GM19193 (cell line): ENCODE results near the gene SEMA3G.

Source experiments
- POLR2A ChIP-seq: IDR thresholded peaks from 4 replicates; pipeline ENCODE4 v1.6.1; 2011; ENCODE audit not compliant: insufficient read depth, insufficient read length; ENCODE audit errors: extremely low read depth

SEMA3G gene

DNA sequence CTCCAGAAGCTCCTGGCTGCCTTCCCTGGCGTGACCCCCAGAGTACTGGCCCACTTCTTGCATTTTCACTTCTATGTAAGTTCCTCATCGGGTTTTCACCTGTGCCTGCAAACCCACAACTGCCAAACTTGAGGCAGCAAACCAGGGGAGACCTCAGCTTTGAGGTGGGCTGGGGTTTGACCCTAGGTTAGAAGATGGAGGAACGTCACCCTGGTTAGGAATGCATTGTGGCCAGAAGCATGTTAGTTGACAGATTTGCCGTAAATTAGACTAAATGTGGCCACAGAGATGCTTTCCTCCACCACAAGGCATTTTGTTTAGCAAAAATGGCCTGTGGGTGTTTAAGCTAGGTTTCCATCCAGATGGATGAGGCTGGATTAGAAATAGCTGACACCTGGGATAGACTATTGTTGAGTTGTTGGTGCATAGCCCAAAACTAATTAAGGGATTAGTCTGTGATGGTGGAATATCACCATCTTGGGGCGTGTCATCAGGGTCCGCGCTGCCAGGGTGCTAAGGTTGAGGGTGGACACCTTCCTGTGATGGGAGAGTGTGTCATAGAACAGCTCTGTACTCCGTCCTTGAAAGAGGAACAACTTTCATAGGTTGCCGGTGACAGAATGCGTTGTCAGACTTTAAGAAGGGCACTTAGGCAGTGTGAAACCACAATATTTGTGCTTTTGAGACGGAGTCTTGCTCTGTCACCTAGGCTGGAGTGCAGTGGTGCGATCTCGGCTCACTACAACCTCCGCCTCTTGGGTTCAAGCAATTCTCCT, 14.1 kb upstream of the SEMA3G start:
- TF ChIP-seq POLR2A: no peak

DNA sequence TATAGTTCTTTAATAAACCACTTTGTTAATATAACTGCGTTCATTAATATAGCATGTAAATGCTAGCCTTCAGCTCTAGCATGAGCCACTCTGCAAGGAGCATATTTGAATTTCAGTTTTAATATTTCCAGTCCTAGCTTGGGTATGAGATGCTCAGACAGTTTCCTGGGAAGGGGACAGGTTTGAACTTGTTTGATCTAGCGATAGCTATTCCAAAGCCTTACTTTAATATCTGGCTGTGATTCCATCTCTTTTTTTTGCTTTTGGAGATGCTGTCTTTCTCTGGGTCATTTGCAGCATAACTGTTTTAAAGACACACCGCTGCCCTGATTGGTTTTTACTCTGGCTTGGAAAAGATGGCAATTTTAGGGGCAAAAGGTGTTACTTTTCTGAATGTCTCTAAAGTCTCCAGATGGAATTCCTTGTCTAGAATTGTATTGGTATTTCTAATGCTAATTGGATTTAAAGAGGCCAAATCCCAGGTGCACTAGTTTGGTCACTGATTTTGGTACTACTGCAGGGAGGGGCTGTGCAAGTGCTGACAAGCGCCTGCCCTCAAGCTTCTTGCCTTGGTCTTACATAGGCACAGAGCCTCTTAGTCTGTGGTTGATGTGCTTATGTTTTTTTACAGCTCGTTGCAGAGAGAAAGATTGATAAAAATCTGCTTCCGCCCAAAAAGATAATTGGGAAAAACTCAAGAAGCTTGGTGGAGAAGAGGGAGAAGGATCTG, 13.3 kb upstream of the SEMA3G start:
- no peak for TF ChIP-seq POLR2A

DNA sequence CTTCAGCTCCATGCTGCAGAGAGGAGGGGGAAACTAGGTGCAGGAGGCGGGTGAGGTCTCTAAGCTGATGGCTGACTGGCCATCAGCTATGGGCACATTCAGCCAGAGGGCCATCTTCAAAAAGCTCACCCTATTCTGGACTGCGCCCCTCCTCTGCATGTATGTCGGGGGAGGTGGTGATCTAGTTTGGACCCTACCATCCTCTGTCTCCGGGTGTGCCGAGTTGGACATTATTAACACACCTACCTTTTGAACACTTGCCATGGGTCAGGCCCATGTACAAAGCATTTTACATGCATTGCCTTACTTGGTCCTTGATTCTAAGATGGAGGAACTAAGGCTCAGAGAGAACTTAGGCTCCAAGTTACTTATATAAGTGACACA, 11.9 kb upstream of the SEMA3G start:
- TF ChIP-seq POLR2A: no peak

DNA sequence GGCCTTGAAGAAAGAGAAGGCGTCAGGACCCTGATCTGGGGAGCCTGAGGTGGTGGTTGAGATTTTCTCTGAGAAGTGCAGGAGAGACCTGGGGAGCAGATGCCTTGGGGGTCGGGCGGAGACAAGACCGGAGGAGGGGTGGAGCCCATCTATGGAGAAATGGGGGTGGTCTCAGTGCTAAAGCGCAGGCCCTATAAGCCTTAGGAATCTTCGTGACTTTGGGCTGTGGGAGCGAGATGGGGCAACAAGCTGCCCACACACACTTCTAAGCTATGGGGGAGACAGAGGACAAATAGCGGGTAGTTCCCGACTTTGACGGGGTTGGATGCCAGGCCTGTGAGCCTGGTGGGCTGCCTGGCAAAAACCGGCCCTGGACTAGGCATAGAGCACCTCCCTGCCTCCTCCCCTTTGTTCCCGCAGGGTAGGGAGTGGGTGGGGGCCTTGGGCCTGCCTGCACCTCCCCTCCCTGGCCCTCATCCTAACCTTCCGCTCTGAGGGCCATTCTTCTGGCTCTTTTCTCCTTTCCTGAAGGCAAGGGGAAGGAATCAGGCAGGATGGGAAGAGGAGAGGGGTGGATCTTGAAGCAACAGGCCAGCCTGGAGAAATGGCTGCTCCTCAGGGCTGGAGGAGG, 11.4 kb upstream of the SEMA3G start:
- no peak for TF ChIP-seq POLR2A

DNA sequence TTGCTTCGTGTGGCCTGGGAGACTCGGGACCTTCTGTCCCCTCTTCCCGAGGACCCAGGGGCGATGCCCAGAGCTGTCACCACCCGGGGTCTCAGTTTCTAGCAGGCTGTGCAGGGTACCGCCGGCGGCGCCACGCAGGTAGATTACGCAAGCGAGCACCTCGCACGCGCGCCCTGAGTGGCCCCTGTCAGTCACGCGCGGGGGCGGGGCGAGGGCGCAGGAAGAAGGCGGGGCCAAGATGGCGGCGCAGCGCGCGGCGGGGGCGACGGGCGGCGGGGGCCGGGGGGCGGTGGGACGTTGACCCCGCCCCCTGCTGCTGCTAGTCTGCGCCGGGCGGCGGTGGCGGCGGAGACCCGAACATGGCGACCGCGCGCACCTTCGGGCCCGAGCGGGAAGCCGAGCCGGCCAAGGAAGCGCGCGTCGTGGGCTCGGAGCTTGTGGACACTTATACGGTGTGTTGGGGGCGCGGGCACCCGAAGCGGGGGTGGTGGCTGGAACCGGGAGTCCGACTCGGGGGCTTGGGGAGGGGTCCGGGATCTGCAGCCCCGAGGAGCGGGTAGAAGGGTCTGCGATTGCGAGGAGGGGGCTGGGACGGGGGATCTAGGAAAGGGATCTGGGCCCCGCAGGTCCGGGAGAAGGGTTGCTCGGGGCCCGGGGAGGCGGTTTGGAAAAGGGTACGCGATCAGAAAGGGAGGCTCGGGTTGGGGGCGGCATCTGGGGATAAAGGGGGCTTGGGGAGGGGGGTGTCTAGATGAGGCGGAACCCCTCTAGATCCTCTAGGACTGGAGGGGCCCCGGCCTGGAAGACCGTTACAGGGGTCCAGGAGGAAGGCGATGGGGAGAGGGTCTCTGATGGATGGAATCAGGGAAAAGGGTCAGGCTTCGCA, 10.6 kb upstream of the SEMA3G start, which contains the start of gene NISCH:
Gene NISCH, plus strand, starts transcription at position 322 of the 886 bp plus-strand sequence. Its CDS starts 38 bp downstream, at position 360.
- peak; percentile 88 for TF ChIP-seq POLR2A

DNA sequence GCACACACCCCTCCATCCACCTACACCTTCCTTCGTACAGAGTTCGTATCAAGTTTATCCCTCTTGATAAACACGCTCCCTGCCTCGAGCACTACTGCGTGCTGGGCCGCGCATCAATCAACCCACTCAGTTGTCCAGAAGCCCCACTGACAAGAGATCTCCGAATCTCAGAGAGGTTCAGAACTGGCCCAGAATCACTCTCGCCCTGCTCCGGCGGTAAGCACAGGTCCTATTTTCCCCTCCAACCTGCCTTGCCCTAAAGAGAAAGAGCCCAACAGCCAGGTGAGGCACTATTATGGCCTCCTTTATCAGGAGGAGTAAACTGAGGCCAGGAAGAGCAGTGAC, 10.0 kb upstream of the SEMA3G start:
- TF ChIP-seq POLR2A: no peak

DNA sequence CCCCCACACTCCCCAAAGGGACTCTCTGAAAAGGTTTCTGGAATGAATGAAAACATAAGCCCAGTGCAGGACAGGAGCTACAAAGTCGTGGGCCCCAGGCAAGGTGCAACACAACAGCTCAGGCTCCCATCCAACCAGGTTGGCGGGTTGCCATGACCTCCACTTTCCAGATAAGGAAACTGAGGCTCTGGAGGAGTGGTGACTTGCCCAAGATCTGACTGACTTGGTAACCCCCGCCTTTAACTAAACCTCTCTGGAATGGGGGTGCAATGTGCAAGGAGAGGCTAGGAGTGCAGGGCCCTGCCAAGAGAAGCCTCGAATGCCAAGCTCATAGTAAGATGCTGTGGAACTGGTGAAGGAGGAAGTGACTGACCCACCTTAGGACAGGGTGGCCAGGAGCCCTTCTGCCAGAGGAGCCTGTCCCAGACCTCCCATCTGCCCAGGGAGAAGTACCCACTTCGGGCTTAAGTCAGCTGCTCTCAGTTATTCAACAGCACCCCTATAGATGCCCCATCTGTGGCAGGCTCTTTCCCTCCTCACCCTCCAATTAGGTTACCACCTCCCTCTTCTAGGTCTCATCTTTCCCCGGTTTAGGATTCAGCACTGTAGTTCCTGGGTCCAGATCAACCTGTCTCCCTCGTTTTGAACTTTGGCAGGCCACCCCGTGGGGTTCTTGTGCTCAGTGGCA, 9.5 kb upstream of the SEMA3G start:
- TF ChIP-seq POLR2A: no peak

DNA sequence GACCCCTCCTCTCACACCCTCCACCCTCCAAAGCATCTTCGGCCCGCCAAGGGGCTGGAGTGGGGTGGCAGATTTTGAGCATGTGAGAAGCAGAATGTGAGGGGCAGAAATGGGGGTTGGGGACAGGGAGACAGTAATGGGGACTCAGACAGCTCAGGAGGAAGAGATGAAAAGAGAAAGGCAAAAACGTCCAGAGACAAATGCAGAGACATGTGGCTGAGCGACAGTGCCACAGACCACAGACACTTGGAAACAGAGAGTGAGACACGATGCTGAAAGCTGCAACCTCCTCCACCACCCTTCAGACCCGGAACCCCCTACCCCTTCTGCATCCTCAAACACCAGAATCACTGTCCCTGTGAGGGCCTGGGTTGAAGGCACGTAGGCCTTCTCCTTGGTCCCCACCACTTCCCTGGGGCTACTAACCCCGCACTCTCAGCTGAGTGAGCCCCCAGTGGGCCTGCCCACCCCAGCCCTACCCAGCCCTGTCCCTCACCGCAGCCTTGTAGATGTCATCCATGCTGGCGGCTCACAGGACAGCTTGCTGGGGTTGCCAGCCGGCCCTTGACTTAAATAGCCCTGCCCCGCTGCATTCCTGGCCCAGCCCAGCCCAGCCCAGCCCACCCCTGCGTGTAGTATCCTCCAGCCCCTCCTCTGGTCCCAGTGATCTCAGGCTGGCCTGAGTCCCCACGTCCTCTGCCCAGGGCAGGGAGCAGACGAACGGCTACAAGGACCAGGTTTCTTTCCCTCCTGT, 8.8 kb upstream of the SEMA3G start, which contains the start of gene TNNC1:
Gene TNNC1, minus strand, starts transcription at position 546 of the 754 bp plus-strand sequence. Its CDS starts 26 bp downstream, at position 520.
- TF ChIP-seq POLR2A: no peak

DNA sequence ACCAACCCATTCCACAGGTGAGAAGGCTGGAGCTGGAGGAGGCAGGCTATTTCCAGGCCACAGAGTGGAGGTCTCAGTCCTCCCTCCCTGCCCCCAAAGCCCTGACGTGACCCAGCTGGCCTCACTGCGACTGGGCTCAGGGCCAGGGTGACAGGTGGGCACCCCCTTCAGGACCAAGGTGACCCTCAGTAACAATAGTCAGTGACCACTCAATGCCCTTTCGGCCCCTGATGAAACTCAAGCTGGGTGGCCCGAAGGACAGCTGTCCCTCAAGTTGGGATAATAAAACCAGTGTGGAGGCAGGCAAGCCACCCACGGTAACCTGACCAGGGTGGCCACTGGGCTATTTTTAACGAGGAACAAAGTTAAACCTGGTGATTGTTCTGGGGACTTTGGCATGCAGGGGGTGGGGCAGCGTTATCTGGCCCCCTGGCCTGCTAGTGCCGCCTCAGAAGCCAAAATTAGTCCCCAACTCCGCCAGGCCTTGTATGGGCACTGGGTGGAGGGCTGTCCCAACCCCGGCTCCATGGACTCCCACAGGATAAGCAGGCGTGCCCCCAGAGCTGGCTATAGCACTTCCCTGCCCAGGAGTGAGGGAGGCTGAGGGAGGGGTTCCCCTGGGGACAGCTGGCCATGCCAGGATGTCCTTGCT, 7.8 kb upstream of the SEMA3G start:
- TF ChIP-seq POLR2A: no peak

DNA sequence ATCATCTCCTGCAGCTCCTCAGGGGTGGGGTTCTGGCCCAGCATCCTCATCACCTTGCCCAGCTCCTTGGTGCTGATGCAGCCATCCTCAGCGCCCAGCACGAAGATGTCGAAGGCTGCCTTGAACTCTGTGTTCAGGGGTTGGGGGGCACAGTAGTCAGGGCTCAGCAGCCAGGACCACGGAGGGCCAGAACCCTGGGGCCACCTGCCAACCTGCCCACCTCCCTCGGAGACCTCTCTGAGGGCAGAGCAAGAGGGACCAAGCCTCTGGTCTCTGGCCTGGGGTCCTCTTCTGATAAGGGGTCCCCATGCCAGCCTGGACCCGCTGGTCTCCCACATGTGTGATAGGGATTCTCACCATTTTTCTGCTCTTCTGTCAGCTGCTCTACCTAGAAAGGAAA, 7.2 kb upstream of the SEMA3G start:
- no peak for TF ChIP-seq POLR2A

DNA sequence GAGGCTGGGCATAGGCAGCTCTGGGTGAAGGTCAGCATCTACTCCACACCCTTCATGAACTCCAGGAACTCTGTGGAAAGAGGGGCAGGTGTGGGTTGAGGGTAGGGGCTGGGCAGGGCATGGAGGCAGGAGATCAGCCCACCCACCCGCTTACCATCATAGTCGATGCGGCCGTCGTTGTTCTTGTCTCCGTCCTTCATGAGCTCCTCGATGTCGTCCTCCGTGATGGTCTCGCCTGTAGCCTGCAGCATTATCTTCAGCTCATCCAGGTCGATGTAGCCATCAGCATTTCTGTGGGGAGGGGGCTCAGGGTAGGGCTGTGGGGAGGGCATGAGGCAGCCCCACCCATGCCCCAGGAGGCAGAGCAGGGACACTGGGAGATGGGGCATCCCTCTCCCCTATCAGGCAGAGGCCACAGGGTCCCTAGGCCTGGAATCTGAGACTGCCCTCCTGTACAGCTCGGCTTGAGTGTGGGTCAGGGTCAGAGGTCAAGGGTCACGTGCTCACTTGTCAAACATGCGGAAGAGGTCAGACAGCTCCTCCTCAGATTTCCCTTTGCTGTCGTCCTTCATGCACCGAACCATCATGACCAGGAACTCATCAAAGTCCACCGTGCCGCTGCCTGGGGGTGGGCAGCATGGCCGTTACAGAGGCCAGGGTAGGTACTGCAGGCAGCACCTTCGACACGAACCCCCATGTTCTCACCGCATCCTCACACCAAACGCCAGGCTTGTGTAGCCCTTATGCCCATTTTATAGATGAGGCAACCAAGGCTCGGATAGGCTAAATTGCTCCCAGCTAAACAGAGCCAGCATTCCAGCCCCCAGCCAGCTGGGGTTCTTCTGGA, 6.6 kb upstream of the SEMA3G start:
- no peak for TF ChIP-seq POLR2A
